Kidney epithelial cell (primary cell): Measurements from ENCODE around the gene CTIF. TPM values are rescaled to one million over a fixed set of nuclear protein-coding genes. Genes with fewer than 3 reads are reported as not detected.

ENCODE experiments used
- DNase-seq: peaks from one replicate; pipeline ENCODE4 v3.0.0-alpha.2; 2010; ENCODE audit warnings: low read depth
- H3K27me3 ChIP-seq: 2 replicates; pipeline ENCODE4 v1.6.0; 2011; ENCODE audit warnings: low read length; ENCODE audit not compliant: control insufficient read depth, insufficient read depth
- H3K36me3 ChIP-seq: 2 replicates; pipeline ENCODE4 v1.5.1; 2011; ENCODE audit warnings: low read length; ENCODE audit not compliant: control insufficient read depth, insufficient read depth
- H3K4me3 ChIP-seq: 2 replicates; pipeline ENCODE4 v1.5.1; 2011; ENCODE audit warnings: low read depth, mild to moderate bottlenecking, control low read depth, low read length
- total RNA-seq: library from RNA; depleted of rRNA; stranded (reverse); fragments of >200 nt; gene quantifications from 2 replicates; pipeline ENCODE4 v1.2.3, GENCODE V29; 2015
- TF ChIP-seq, protein P1 (sequence below): IDR thresholded peaks from 2 replicates; pipeline ENCODE4 v1.5.1; 2011; ENCODE audit warnings: mild to moderate bottlenecking, moderate library complexity, low read length, control low read depth, inconsistent platforms; ENCODE audit not compliant: insufficient read depth, poor library complexity, severe bottlenecking

The CTIF gene
- total RNA-seq, 1 donor from 2014 or later: 24.3 TPM

DNA sequence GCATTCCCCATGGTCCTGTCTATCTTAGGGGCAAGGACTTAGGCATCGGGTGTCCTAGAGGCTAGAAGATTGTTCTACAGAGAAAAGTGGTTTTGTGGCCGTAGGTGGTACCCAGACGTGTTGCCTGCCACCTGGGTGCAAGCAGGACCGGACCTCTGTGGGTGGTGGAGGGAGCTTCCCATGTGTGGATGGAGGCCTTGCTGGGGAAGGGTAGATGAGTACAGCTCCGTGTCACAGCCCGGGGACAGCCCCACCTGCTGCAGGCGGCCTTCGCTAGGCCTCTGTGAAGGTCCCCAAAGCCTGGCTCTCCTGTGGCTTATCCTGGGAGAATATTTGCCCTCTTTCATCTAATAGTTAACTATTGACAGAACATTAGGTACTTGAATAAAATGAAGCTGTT is 25.3 kb downstream of the CTIF start:
- no peak for DNase-seq
- TF ChIP-seq, protein P1, sequence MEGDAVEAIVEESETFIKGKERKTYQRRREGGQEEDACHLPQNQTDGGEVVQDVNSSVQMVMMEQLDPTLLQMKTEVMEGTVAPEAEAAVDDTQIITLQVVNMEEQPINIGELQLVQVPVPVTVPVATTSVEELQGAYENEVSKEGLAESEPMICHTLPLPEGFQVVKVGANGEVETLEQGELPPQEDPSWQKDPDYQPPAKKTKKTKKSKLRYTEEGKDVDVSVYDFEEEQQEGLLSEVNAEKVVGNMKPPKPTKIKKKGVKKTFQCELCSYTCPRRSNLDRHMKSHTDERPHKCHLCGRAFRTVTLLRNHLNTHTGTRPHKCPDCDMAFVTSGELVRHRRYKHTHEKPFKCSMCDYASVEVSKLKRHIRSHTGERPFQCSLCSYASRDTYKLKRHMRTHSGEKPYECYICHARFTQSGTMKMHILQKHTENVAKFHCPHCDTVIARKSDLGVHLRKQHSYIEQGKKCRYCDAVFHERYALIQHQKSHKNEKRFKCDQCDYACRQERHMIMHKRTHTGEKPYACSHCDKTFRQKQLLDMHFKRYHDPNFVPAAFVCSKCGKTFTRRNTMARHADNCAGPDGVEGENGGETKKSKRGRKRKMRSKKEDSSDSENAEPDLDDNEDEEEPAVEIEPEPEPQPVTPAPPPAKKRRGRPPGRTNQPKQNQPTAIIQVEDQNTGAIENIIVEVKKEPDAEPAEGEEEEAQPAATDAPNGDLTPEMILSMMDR: no peak
- Histone ChIP-seq H3K36me3 (no peaks in the 10 kb centered on the region), H3K4me3 (no peak overlapping the region), H3K27me3 (no peaks in the 10 kb centered on the region)

DNA sequence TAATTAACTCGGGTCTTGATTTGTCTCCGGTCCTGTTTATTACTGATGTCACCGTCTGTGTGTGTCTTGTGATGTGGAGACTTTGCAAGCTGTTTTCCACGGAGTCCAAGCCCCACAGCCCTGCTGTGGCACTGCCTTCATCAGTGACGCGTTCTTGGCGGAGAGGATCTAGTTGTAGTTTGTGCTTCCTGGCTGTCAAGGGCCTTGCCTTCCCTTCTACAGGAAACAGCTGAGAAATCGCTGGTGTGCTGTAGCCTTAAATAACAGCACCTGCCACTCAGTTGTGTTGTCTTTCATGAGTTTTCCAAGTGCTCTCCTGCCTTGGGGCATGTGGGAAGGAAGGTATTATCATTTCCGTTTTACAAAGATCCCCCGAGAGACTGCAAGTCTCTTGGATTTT is 26.3 kb downstream of the CTIF start:
- TF ChIP-seq, protein P1: no peak
- no peaks in the 10 kb centered on the region for H3K27me3 ChIP-seq
- DNase-seq: no peak
- no peak overlapping the region for H3K4me3 ChIP-seq
- H3K36me3 ChIP-seq: no peaks in the 10 kb centered on the region

DNA sequence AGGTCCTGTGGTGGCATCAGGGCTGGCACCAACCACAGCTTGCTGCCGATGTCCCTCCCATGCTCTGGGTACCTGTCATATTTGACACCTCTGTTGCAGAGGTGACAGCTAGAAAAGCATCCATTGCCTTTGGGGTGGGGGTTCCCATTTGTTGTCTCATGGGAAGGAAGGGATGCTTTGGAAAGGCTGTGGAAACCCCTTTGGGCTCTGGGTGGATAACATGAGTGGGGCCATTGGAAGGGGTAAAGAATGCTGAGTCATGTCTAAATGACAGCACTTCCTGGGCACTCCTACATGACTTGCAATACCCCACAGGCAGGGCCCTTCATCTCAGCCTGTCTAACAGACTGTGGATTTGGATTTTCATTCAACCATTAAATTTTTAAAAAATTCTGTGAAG is 27.8 kb downstream of the CTIF start:
- no peaks in the 10 kb centered on the region for H3K27me3 ChIP-seq
- TF ChIP-seq, protein P1: no peak
- no peak overlapping the region for H3K4me3 ChIP-seq
- no peak for DNase-seq
- no peaks in the 10 kb centered on the region for H3K36me3 ChIP-seq

DNA sequence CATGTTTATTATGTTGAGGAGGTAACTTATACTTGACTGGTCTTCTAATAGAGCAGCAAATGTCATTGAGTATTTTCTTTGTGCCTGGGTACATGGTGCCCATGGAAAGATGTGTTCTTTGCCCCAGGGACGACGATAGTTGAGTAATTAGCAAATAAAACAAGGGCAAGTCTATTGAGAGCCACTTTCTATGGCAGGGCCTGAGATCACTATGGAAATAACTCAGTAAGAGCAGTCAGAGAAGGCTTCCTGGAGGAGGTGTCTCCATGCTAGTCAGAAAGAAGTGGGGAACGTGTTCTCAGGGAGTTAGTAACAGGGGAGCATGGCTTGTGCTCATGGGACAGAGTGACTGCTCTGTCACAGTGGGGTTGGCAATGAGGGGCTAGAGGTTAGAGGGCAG is 28.6 kb downstream of the CTIF start:
- no peak for DNase-seq
- Histone ChIP-seq H3K27me3 (no peaks in the 10 kb centered on the region), H3K4me3 (no peak overlapping the region), H3K36me3 (no peaks in the 10 kb centered on the region)
- TF ChIP-seq, protein P1: no peak

DNA sequence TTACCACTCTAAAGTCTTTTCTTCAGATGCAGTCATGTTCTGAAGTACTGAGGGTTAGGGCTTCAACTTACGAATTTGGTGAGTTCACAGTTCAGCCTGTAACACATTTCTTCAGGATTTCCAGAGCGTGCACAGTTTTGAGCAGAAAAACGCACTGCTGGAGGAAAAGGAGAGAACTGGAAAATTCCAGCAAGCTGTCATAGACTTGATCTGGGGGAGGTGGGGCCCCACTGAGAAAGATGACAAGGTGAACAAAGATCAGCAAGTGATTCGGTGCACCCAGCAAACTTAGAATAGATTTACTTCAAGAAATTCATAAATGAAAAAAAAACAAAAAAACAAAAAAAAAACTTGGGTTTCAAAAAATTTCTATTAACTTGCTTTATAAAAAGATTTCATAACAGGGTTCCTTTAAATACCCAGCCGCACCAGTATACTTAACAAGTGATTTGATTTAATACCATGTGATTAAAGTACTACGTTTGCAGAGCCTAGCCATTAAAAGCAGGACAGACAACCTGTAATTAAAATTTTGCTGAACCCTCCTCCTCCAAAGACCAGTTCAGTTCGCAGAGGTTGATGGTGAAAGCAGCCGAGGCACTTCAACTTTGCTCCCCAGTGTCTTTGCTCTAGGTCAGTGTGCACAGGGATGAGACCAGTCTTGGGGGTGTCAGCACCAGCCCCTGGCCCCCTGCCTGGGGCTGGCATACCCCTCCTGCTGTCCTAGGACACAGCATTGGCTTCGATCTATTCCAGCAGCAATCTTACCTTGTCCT is 30.5 kb downstream of the CTIF start:
- DNase-seq: no peak
- Histone ChIP-seq H3K36me3 (no peaks in the 10 kb centered on the region), H3K27me3 (no peaks in the 10 kb centered on the region), H3K4me3 (no peak overlapping the region)
- TF ChIP-seq, protein P1: no peak

DNA sequence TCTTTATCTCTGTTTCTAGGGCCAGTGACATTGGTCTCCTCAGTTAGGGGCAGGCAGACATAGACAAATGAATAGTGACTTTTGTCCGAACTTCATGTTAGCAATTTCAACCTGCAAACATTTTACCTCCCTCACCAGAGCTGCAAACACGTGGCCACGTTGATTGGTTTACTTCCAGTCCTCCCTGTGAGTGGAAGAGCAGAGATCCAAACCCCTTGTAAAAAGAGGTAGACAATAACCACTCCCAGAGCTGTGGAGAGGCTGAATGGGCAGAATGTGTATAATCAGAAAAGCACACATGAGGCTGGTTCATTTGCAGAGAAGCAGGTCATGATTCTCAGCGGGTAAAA is 31.1 kb downstream of the CTIF start:
- Histone ChIP-seq H3K27me3 (no peaks in the 10 kb centered on the region), H3K4me3 (no peak overlapping the region), H3K36me3 (no peaks in the 10 kb centered on the region)
- DNase-seq: no peak
- TF ChIP-seq, protein P1: no peak
